Measurements from ENCODE around the gene TRIM49D1. TPM values are rescaled to one million over a fixed set of nuclear protein-coding genes. Genes with fewer than 3 reads are reported as not detected.
"Not testable (repeated sequence)": the region's sequence is repeated elsewhere in the genome, so short reads cannot be mapped to it uniquely, and the experiment has no call there.

Gene TRIM49D1, protein sequence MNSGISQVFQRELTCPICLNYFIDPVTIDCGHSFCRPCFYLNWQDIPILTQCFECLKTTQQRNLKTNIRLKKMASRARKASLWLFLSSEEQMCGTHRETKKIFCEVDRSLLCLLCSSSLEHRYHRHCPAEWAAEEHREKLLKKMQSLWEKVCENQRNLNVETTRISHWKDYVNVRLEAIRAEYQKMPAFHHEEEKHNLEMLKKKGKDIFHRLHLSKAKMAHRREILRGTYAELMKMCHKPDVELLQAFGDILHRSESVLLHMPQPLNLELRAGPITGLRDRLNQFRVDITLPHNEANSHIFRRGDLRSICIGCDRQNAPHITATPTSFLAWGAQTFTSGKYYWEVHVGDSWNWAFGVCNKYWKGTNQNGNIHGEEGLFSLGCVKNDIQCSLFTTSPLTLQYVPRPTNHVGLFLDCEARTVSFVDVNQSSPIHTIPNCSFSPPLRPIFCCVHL
- polyA plus RNA-seq (ENCODE audit: insufficient read length): not detected

DNA sequence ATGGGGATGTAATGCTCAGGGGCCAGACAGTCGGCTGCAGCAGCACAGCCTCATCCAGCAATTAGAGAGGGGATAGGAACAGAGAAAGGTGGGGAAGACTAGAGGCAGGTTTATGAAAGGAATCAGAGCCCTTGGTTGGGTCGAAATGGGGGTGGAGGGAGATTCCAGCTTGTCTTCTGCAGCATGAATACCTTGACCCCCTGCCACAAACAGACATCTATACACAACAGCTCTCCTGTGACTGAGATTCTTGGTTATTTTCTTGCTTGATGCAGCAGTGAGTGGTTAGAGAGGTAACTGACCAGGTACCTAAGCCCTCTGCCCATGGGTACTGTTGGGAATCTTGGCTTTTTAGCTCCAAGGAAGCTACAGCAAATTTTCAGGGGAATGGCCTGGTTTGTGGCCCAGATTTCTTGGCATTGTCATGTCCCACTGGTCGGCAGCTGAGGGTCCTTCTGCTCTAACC lies at the start of gene TRIM49D1:
Gene TRIM49D1 (minus strand): TSS at position 51 of the 466 bp plus-strand sequence. CDS start 4,535 bp downstream, outside the sequence.
- DNase-seq (ENCODE audit: low read depth): no peak

DNA sequence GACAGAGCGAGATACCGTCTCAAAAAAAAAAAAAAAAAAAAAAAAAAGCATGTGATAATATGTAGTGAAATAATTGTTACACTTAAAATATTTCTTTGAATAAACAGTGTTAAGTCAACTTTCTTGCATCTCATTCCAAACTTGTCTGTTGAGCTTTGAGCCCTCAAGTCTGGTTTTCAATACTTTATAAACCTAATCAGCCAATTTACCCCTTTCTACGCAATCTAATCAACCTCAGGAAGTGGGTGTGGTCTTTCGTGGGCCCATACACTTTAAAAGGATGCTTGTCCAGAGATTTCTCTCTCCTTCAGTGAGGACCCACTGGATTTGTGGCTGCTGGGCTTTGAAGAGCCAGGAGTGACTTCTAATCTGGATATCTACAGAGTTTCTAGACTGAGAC lies 43.7 kb upstream of the TRIM49D1 start, which contains the start of gene TRIM64:
Gene TRIM64 (plus strand): TSS at position 301 of the 400 bp plus-strand sequence. CDS start 2,467 bp downstream, outside the sequence.
- not testable (repeated sequence) for DNase-seq (ENCODE audit: low read depth)

DNA sequence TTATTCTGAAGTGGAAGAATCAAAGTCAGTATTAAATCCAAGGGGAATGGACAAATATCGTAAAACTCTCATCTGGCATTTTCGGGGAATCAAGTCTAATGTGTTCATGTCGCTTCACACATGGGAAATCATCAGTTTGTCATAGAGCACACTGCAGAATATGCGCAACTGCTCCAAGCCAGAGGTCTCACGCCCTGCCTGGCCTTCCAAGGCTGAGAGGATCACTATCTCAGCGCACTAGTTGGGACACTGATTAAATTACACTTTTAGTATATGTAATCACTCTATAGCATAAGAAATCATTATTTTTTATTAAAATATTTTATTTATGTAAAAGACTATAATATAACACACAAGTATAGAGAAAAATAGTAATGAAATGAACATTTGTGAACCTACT lies 38.8 kb upstream of the TRIM49D1 start:
- not testable (repeated sequence) for DNase-seq (ENCODE audit: low read depth)

DNA sequence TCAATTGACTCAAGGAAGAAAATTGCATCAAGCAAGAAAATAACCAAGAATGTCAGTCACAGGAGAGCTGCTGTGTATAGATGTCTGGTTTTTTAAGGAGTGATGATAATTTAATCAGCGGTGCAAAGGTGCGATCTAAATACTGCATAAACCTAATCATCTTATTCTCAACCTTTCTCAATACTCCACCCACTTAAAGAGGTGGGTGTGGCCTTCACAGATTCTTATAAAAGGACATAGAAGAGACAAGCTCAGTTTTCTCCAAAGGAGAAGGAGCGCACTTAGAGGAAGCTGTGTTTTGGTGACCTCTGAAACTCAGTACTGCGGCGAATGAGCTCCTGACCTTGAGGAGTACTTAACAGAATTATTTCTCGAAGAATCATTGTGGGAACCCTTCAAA lies 1.7 kb upstream of the TRIM49D1 start, which contains the start of gene TRIM49D2:
Gene TRIM49D2 (plus strand): TSS at position 301 of the 400 bp plus-strand sequence. CDS start 2,698 bp downstream, outside the sequence.
- not testable (repeated sequence) for DNase-seq (ENCODE audit: low read depth)

DNA sequence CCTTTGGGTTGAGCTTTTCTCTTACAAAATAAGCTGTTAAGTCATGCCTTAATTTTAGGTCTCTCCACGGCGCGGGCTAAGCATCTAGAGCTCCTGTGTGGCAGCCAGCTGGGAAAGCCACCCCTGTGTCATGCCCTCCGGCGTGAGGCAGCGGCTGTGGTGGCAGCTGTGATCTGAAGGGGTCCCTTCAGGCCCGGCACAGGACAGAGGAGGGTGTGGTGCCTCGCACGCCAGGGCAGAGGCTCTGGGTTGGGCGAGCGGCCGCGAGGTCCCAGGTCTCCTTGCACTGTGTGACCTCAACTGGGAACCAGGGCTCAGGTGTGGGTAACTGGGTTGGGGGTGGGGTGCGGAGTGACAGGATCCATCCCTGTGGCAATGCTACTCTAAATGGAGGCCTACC lies 21.2 kb downstream of the TRIM49D1 start:
- not testable (repeated sequence) for DNase-seq (ENCODE audit: low read depth)

DNA sequence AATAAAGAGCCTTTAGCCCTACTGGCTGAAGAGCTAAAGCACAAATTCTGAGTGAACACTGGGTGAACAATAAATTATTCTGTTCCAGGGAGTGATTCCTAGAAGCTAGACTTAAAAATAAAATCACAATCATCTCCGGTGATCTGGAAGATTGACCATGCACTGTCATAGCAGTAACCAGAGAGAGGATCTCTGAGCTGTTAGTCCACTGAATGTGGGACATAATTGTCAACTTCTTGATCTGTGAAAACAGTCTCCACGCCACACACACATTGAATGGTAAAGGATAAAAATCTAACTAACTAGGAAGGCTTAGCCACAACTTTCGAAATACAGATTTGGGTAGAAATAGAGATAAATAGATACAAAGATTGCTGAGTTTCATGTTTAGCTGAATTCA lies 28.8 kb downstream of the TRIM49D1 start:
- not testable (repeated sequence) for DNase-seq (ENCODE audit: low read depth)

DNA sequence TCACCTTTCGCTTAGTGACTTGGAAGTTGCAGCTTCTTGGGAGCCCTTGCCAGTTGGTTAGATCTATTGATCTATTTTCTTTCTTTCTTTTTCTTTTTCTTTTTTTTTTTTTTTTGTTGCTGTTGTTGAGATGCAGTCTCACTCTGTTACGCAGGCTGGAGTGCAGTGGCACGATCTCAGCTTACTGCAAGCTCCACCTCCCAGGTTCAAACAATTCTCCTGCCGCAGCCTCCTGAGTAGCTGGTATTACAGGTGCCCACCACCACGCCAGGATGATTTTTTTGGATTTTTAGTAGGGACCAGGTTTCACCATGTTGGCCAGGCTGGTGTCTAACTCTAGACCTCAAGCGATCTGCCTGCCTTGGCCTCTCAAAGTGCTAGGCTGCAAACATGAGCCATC lies 44.5 kb downstream of the TRIM49D1 start:
- not testable (repeated sequence) for DNase-seq (ENCODE audit: low read depth)

DNA sequence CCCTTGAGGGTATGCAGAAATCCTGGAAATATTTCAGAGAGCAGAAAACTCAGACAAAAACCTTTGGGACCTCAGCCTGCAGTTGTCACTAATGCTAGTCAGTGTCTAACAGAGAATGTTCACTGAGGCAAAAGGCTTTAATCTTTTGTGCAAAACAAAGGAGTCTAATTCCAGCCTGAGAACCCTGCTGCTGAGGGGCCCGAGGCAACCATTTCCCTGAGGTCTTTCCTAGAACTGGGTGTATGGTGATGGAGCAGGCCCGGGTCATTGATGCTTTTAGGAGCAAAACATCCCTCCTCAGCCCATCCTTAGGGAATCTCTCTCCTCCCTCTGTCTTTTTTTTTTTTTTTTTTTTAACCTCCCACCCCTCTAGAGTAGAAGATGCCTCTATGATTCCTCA lies 49.5 kb downstream of the TRIM49D1 start:
- not testable (repeated sequence) for DNase-seq (ENCODE audit: low read depth)

DNA sequence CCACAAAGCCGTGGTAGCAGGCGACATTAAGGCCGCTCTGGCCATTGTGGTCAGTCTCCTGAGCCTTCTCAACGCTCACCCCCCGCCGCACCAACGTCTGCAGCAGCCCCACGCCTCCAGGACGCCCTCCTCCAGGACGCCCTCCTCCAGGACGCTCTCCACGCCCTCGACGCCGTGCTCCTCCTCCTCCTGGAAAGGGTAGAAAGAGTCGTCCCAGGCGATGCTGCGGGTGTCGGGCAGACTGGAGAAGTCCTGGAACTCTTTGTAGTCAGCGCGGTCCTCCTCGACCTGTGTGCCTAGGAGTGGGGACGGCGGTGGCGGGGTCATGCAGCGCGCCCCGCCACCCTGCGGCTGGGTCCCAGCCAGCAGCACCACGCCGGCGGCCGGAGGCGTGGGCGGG lies 56.8 kb downstream of the TRIM49D1 start:
- DNase-seq (ENCODE audit: low read depth): not testable (repeated sequence)

DNA sequence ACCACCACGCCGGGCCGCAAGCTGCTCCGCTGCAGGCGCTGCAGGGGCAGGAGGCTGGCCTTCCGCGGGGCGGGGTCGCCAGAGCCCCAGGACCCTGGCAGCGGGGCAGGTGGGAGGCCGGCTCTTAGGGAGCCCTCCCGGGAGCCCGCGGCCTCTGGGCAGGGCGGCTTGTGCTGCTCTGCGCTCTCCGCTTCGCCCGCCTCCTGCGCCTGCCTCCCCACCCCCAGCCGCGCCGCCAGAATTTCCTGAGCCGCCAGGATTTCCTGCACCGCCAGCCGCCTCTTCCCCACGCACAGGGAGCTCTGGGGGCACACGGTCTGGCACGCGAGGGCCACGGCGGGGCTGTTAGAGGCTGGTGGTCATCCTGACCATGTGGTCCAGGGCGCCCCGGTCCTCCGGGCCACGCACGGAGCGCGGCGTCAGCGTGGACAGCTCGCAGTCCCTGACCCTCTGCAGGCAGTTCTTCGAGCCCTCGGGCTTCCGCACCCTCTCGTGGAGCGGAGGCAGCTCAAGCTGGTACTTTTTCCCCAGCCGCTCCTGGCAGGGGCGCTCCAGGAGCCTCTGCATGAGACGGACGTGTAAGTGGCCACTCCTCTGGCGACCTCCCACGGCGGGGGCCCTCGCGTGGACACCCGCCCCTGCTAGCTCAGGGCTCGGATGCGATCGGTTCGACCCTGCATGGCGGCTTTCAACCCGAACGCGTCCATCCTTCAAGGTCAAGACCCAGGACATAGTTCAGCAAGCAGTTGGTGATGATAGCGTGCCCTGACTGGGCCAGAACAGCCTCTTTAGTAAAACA lies 57.9 kb downstream of the TRIM49D1 start:
- DNase-seq (ENCODE audit: low read depth): not testable (repeated sequence)

Other genes with a start within 250 kb of the TRIM49D1 start
- not detected for gene TRIM77, start 211.9 kb downstream of the TRIM49D1 start, polyA plus RNA-seq (ENCODE audit: insufficient read length)
- not detected for gene TRIM49, start 113.7 kb downstream of the TRIM49D1 start, polyA plus RNA-seq (ENCODE audit: insufficient read length)
- gene TRIM64B, start 43.8 kb downstream of the TRIM49D1 start, polyA plus RNA-seq (ENCODE audit: insufficient read length): not detected
- gene TRIM49D2, start 1.8 kb upstream of the TRIM49D1 start, polyA plus RNA-seq (ENCODE audit: insufficient read length): not detected
- not detected for gene TRIM64, start 43.8 kb upstream of the TRIM49D1 start, polyA plus RNA-seq (ENCODE audit: insufficient read length)
- not detected for gene TRIM49C, start 108.9 kb upstream of the TRIM49D1 start, polyA plus RNA-seq (ENCODE audit: insufficient read length)
- gene UBTFL1, start 163.7 kb upstream of the TRIM49D1 start, polyA plus RNA-seq (ENCODE audit: insufficient read length): not detected
- gene NAALAD2, start 212.4 kb upstream of the TRIM49D1 start, polyA plus RNA-seq (ENCODE audit: insufficient read length): 5.2 TPM